GM12872 (cell line): Measurements from ENCODE around the gene CNOT6L.

ENCODE experiments used
- TF ChIP-seq, protein P1 (sequence below): IDR thresholded peaks from 3 replicates; pipeline ENCODE4 v1.5.1; 2011; ENCODE audit warnings: low read depth, mild to moderate bottlenecking, low read length, moderate library complexity; ENCODE audit not compliant: insufficient read depth

Gene CNOT6L

DNA sequence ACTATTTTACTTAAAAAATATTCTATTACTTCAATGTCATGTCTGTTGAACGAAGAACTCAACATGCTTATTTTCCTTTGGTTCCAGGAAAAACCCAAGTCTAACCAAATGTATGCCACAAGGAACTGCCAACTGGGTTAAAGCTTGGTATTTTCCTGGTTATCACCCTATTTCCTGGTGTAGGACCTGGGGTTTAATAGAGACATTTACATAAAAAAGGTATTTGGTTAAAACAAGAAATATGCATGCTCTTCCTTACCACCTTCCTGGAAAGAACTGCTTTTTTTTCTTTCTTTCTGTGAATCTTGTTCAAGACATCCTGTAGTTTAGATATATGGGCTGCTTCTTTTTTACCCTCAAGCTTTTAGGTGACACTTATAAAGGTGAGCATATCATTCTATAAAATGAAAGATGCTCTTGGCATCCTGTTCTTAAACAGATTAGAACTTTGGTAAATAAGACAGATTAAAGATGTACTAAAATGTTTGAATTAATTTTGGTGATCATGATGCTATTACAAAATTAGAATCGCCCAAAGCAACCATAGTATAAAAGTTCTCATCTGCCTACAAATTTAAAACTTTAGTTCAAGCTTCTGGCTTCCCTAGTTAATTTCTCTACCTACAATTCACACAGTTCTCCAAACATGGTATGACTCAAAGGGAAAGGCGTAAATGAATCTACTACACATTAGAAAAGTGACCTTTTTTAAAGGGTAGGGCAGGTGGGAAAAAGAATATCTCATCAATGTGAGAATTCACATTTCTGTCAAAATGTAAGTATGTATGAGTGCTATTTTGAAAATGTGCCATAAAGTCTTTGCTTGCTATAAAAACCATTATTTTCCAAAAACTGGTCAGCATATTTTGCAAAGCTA is 103.5 kb downstream of the CNOT6L start:
- TF ChIP-seq, protein P1, sequence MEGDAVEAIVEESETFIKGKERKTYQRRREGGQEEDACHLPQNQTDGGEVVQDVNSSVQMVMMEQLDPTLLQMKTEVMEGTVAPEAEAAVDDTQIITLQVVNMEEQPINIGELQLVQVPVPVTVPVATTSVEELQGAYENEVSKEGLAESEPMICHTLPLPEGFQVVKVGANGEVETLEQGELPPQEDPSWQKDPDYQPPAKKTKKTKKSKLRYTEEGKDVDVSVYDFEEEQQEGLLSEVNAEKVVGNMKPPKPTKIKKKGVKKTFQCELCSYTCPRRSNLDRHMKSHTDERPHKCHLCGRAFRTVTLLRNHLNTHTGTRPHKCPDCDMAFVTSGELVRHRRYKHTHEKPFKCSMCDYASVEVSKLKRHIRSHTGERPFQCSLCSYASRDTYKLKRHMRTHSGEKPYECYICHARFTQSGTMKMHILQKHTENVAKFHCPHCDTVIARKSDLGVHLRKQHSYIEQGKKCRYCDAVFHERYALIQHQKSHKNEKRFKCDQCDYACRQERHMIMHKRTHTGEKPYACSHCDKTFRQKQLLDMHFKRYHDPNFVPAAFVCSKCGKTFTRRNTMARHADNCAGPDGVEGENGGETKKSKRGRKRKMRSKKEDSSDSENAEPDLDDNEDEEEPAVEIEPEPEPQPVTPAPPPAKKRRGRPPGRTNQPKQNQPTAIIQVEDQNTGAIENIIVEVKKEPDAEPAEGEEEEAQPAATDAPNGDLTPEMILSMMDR, result no peak

DNA sequence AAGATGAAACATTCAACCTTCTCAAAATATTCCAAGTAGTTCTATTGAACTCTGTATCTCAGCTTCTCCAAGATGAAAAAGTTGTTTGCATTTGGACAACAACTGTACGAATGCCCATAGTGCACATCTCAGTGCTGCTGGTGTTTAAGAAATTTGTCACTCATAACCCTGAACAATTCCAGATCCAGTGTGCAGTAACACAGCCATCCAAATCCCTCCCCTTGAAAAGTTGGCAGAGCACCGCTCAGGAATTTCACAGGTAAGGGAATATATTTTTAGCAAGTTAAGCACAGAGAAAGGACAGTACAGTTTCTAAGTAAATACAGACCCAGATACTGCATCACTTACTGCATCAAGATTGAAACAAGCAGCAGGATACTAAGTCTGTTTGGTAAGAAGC is 104.7 kb downstream of the CNOT6L start:
- TF ChIP-seq, protein P1, result no peak

DNA sequence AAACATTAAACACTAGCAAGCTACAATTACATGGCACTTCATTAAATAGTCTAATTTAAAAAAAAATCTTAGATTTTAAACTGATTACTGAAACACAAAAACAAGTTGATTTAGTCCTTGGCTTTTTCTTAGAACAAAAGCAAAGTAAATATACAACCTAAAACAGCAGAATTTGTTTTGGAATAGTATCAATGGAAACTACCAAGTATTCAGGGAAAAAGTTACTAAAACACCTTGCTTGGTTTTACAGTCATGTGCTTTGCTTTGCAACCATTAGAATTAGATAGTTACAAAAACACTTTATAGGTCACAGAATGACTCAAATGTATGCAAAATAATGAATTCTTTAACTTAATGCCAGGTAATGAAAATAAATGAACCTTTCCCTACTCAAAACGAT is 105.3 kb downstream of the CNOT6L start:
- TF ChIP-seq, protein P1, result no peak

DNA sequence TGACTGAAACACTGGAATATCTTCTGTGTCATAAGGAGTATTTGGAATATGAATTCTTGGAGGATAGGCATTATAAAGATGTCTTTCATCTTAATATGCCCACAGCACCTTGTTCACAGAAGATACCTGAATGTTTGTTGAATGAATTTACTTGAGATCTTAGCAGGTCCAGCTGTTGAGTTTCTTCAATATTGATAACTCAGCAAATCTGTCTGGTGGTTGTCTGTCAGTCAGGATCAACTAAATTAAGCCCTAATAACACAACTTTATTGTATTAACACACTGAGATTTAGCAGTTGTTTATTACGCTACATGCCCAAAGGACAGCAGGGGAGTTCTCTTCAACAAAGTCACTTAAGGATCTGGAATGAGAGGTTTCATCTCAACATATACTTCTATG is 106.5 kb downstream of the CNOT6L start:
- TF ChIP-seq, protein P1, result no peak

DNA sequence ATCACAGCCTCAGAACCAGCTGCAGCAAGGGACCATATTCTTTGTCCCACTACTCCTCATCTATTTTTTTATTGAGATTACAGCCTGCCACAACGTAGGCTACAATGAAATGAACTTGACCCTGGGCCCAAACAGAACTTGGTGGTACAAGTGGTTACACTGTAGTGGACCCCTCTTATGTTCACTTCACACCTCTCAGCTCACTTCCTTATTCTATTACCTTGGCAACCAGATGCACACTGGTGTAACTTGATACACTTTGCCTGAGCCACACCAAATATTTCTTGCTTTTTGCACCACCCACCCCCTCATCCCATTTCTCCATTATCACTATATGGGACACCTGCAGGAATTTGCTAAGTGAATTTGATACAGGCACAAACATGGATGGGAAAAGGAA is 107.7 kb downstream of the CNOT6L start:
- TF ChIP-seq, protein P1, result no peak

DNA sequence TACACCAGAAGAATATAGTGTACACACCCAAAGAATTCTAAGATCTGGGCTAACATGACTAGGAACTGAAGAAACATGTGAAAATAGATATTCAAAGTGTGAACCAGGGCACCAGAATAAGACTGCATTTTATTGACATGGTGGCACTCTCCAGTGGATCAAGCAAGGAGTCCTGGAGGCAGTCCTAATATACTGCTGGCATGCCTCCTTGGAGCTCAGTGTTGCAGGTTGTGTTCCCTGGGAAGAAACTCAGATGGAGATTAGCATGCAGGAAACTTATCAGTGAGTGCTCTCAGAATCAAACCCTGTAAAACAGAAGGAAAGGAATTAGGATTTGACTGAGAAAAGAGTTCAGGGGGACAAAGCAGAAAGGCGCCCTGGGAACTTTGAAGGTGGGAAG is 108.5 kb downstream of the CNOT6L start:
- TF ChIP-seq, protein P1, result no peak

DNA sequence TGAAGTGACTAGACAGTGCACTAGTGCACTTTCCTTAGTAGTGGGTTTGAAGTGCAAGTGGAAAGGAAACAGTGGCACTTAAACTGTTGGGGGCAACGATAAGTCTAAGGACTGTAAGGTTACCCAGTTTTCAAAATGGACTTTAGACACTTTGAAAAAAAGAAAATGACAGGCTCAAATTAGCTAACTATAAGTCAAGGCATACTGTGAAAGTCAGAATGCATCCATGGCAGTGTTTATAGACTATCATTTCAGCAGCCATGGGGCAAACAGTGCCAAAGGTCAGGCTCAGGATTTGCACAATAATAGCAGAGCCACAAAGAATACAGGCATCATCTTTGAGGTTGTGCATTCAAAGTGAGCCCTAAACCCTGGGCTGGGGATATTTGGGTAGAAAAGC is 109.1 kb downstream of the CNOT6L start:
- TF ChIP-seq, protein P1, result no peak
